ENCODE measurements around the gene MRFAP1L1. TPM values are rescaled to one million over a fixed set of nuclear protein-coding genes. Genes with fewer than 3 reads are reported as not detected.

Gene MRFAP1L1
- total RNA-seq, 4 donors from 2014 or later = 43.8 to 54.6 (median 46.9) TPM

DNA sequence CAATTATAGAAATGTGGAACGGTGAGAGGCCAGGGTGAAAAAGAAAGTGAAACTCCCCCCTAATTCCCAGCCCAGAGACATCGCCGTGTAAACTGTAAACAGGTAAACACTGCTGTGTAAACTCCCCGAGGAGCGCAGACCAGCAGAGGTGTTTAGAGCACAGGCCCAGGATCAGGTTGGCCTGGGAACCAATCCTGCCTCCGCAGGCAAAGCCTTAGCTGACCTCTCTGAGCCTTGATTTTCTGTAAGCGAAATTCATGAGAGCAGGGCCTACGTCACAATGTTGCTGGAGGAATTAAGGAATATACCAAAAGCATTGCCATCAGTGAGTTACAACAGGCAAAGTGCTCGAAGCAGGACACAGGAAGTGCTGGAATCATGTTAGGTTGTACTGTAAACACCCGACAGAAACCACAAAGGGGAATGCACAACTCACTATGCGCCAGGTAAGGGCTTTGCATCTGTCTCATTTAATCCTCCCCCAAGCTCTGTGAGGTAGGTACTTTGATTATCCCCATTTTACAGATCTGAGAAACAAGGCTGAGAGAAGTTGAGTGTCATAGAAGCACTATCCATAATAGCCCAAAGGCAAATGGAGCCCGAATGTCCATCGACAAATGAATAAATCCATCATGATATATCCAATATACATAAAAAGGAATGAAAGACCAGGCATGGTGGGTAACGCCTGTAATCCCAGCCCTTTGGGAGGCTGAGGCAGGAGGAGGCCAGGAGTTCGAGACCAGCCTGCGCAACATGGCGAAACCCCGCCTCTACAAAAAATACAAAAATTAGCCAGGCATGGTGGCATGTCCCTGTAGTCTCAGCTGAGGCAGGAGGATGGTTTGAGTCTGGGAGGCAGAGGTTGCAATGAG, 42.2 kb upstream of the MRFAP1L1 start:
- H3K4me3 ChIP-seq = no peak overlapping the region

DNA sequence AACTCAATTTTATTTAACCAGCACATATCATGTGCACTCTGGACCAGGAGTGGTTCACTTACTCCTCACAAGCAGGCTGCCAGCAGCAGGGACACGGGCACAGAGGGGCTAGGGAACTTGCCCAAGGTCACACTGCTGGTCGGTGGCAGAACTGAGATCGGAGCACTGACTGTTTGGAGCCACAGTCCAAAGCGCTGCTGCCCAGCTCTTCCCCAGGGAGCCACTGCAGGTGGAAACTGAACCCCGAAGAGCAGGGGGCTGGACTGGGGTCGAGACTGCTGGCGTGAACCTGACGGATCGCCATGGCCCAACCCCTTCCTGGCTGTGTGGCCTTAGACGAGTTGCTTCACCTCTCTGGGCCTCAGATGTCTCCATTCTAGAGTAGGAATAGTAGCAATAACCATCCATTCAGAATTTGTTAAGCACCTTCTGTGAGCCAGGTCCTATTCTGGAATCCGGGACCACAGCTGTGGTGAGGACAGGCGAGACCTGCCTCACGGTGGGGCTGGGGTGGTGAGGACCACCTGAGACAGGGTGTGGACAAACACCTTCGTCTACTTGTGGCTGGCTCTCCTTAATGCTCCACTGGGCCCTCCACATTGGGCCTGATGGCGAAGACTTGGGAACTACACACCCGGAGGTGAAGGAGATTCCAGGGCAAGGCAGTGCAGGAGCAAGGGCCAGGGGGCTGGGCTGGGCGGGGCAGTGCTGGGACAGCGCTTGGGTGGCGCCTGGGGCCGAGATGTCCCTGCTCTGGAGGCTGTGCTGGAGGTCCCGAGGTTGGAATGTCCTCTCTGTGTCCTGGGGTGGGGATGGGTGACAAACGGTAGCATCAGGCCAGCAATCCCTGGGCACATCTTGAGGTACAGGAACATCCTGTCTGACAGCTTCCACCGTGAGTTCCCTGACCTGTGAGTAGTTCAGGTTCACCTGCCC, 40.9 kb upstream of the MRFAP1L1 start:
- no peak overlapping the region for H3K4me3 ChIP-seq
- DNase-seq = no peak
- H3K36me3 ChIP-seq = no peaks in the 10 kb centered on the region
- no peaks in the 10 kb centered on the region for H3K27me3 ChIP-seq
- no peak overlapping the region for H3K27ac ChIP-seq
- ATAC-seq = no peak
- intact Hi-C loops (cut with DNase I; ENCODE audit: low total_unique reads) = no loop called here
- H3K9me3 ChIP-seq = no peaks in the 10 kb centered on the region
- in situ Hi-C loops (cut with MboI; ENCODE audit: low sequenced_read_pairs in 4 of 4) = no loop called here
- H3K4me1 ChIP-seq = peaks cover 10 to 11% of the 10 kb centered on the region in 2 donors
- TF ChIP-seq, protein P1, sequence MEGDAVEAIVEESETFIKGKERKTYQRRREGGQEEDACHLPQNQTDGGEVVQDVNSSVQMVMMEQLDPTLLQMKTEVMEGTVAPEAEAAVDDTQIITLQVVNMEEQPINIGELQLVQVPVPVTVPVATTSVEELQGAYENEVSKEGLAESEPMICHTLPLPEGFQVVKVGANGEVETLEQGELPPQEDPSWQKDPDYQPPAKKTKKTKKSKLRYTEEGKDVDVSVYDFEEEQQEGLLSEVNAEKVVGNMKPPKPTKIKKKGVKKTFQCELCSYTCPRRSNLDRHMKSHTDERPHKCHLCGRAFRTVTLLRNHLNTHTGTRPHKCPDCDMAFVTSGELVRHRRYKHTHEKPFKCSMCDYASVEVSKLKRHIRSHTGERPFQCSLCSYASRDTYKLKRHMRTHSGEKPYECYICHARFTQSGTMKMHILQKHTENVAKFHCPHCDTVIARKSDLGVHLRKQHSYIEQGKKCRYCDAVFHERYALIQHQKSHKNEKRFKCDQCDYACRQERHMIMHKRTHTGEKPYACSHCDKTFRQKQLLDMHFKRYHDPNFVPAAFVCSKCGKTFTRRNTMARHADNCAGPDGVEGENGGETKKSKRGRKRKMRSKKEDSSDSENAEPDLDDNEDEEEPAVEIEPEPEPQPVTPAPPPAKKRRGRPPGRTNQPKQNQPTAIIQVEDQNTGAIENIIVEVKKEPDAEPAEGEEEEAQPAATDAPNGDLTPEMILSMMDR (IDR thresholded peaks at IDR 0.05 in 4 of 5, conservative IDR thresholded peaks at IDR 0.05 in 1 of 5) = no peak
- TF ChIP-seq POLR2A (IDR thresholded peaks at IDR 0.05) = no peak

More for the DNA sequence above, 42.2 kb upstream of the MRFAP1L1 start:
- in situ Hi-C loops (cut with MboI; ENCODE audit: low sequenced_read_pairs in 4 of 4) = no loop called here
- TF ChIP-seq, protein P1 (IDR thresholded peaks at IDR 0.05 in 4 of 5, conservative IDR thresholded peaks at IDR 0.05 in 1 of 5) = no peak
- TF ChIP-seq POLR2A (IDR thresholded peaks at IDR 0.05) = no peak
- H3K27ac ChIP-seq = no peak overlapping the region
- ATAC-seq (no peak), DNase-seq (no peak)
- no peaks in the 10 kb centered on the region for H3K9me3 ChIP-seq
- intact Hi-C loops (cut with DNase I; ENCODE audit: low total_unique reads) = no loop called here
- no peaks in the 10 kb centered on the region for H3K36me3 ChIP-seq
- H3K4me1 ChIP-seq = peaks cover 10 to 11% of the 10 kb centered on the region in 2 donors
- H3K27me3 ChIP-seq = no peaks in the 10 kb centered on the region

DNA sequence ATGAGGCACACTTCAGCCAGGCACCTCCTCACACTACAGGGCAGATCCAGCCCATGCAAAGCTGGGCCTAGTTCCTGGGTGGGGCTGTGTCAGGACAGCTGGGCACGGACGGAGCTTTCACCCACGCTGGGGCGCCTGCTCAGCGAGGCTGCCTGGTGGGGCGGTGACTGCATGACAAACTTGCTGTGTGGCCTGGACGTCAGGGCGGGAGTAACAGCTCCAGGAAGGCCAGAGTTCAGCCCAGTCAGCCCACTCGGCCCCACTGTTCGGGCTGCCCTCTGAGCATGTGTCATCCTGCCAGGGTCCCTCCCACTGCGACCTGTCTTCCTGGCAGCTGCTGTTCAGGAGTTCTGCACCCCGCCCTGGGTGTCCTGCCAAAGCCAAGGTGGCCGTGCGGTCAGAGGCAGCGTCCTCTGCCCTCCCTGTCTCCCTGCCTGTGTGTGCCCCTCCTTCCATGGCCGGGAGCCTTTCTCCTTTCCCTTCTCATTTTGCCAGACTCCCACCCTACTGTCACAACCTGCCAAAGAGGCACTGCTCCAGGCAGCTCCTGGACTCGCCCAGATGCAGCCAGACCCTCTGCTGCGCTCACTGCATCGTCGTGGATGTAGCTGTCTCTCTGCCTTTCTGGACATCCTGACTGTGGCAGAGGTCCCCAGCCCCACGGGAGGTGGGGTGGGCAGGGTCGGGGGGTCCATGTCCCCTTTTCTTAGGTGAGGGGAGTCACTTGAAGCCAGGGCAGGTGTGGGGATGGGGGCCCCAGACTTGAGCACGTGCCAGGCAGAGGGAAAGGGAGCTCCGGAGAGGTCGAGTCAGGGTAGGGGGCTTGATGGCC, 39.9 kb upstream of the MRFAP1L1 start:
- ATAC-seq (peak; percentile 66 to 89), DNase-seq (peak; percentile 33 to 78)
- no peak overlapping the region for H3K4me3 ChIP-seq
- TF ChIP-seq, protein P1 (IDR thresholded peaks at IDR 0.05 in 4 of 5, conservative IDR thresholded peaks at IDR 0.05 in 1 of 5) = no peak
- TF ChIP-seq POLR2A (IDR thresholded peaks at IDR 0.05) = no peak
- no peaks in the 10 kb centered on the region for H3K27me3 ChIP-seq
- H3K4me1 ChIP-seq = peaks cover 10 to 11% of the 10 kb centered on the region in 2 donors
- peak overlapping the region; percentile 6 to 48 (median 38) for H3K27ac ChIP-seq
- H3K9me3 ChIP-seq = no peaks in the 10 kb centered on the region
- no peaks in the 10 kb centered on the region for H3K36me3 ChIP-seq
- intact Hi-C loops (cut with DNase I; ENCODE audit: low total_unique reads) = no loop called here
- in situ Hi-C loops (cut with MboI; ENCODE audit: low sequenced_read_pairs in 4 of 4) = no loop called here

DNA sequence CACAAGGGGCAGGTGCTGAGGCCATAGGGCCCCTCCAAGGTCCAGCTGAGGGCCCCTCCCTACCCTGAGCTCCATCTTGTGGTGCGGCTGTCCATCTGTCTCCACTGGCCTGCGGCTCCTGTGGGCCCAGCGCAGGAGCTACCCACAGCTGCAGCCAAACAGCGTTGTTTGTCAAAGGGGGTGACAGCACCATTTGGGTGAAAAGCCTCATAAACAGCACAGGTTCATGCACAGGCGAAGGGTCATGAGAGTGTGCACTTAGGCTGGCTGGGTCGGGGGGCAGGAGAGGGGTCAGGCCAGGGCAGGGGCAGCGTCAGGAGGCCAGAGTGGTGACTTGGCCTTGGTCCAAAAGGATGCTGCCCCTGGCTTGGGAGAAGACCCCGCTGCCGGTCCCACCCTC, 38.6 kb upstream of the MRFAP1L1 start:
- DNase-seq = peak in 1 of 2 donors; percentile 11
- Histone ChIP-seq H3K27me3 (no peaks in the 10 kb centered on the region), H3K9me3 (no peaks in the 10 kb centered on the region), H3K4me3 (no peak overlapping the region), H3K36me3 (no peaks in the 10 kb centered on the region), H3K27ac (no peak overlapping the region), H3K4me1 (peaks cover 10 to 11% of the 10 kb centered on the region in 2 donors)
- no peak for ATAC-seq
- TF ChIP-seq, protein P1 (IDR thresholded peaks at IDR 0.05 in 4 of 5, conservative IDR thresholded peaks at IDR 0.05 in 1 of 5) = no peak
- TF ChIP-seq POLR2A (IDR thresholded peaks at IDR 0.05) = no peak
- in situ Hi-C loops (cut with MboI; ENCODE audit: low sequenced_read_pairs in 4 of 4) = no loop called here
- intact Hi-C loops (cut with DNase I; ENCODE audit: low total_unique reads) = no loop called here

Measured in gastrocnemius medialis (tissue), 4 donors.